GM18867 (cell line): ENCODE data around the gene CEP68.

Experiments
- ATAC-seq: cut with Tn5 transposase; IDR thresholded peaks from one replicate; pipeline ENCODE4 v1.9.1; 2021; ENCODE audit warnings: mild to moderate bottlenecking, moderate library complexity; ENCODE audit not compliant: unreplicated experiment

The CEP68 gene

GRCh38 chr2:65075605-65076344 lies 19.6 kb downstream of the CEP68 start:
- no peak for ATAC-seq

- no peak for ATAC-seq
Measured at GRCh38 chr2:65076345-65076710, 20.1 kb downstream of the CEP68 start.

DNA sequence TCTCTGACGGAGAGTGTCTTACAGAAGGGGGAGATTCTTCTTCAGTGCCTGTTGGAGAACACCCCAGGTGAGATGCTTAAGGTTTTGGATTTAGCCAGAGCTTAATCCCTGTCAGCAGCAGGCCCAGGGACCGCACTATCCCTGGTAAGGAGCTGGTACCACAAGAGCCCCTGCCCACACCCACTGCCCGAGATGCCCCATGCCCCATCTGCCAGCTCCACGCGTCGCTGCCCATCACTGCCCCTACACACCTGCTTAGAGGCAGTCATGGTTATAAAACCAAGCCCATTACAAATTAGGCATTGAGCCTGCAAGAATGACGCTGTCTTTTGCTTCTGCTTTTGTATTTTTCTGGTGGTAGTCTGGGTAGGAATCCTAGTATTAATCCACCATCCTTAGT lies 21.7 kb downstream of the CEP68 start:
- ATAC-seq, result no peak

DNA sequence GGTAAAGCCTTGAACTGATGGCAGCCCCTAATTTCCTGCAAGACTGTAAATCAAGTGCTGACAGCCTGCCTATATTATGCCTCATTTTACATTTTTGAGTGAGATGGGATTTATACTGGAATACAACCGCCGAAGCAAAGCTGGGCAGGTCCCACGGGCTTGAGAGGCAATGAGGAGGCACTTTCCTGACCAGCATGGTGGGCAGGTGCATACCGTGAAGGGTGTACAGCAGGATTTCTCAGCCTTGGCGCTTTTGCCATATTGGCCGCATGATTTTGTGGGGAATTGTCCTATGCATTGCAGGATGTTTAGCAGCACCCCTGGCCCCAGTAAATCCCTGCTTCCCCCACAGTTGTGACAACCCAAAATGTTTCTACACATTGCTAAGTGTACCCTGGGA lies 22.8 kb downstream of the CEP68 start:
- no peak for ATAC-seq

DNA sequence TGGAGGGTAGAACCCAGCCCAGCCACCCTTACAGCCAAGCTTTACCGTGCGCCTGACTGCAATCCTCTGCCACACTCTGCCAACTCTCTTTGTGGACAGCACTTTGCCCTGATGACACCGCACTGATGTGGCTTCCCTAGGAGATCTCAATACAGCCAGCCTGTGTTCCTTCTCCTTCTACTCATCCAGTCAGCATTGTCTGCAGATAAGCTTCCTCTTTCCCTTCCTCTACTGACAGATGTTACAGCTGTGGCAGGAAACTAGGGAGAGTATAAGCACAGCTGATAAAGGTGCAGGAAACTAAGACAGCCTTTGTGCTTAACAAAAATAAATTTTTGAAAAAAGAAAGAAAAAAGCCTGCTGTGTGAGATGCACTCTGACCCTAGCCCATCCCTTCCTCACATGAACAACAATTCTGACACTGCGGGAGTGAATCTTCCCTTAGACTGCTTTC lies 25.0 kb downstream of the CEP68 start:
- ATAC-seq, result no peak

- ATAC-seq, result no peak
Measured at GRCh38 chr2:65085148-65085547, 28.9 kb downstream of the CEP68 start.

DNA sequence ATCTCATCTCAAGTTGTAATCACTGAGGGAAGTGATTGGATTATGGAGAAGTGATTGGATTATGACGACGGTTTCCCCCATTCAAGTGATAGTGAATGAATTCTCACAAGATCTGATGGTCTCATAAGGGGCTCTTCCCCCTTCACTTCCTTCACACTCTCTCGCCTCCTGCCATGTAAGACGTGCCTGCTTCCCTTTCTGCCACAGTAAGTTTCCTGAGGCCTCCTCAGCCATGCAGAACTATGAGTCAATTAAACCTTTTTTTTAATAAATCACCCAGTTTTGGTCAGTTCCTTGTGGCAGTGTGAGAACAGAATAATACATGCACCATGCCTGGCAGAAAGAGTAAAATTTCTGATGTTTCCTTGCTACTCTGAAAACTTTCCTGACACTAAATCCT lies 36.6 kb downstream of the CEP68 start:
- no peak for ATAC-seq

- ATAC-seq, result no peak
Measured at GRCh38 chr2:65093211-65093610, 37.0 kb downstream of the CEP68 start.

DNA sequence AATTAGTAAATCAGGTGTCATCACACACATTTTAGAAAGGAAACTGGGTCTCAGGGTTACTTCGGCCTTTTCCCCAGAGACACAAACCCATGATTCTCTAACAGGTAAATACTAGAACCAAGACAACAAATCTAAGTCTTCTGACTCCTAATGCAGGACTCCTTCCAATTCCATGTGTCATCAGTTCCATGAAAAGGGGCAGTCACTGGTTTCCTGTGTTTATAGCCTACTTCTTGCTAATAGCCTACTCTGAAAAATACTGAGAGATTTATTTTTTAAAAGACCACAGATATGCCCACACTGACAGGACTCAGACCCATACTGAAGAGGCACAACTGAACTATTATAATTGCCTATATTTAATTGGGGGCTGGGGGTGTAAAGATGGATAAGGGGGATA lies 40.7 kb downstream of the CEP68 start:
- ATAC-seq, result no peak

DNA sequence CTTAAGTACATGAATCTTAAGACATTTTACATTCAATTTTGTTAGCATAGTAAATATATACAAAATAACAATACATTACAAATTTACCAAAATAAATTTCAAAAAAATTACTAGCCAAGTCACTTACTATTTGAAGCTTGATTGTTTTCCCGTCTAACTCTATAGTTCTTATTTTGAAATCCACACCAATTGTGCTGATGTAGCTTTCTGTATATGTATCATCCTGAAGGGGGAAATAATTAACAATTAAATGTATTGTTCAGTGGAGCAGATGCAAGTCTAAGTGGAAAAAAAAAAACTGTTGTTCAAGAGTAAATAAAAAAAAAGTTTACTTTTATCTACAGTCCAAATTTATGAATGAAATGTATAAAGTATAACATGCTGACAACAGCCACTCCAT lies 41.6 kb downstream of the CEP68 start:
- no peak for ATAC-seq

DNA sequence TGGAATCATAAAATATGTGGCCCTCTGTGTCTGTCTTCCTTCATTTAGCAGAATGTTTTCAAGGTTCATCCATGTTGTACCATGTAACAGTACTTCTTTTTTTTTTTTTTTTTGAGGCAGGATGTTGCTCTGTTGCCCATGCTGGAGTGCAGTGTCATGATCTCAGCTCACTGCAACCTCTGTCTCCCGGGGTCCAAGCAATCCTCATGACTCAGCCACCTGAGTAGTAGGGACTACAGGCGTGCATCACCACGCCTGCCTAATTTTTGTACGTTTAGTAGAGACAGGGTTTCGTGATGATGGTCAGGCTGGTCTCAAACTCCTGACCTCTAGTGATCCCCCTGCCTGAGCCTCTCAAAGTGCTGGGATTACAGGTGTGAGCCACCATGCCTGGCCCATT lies 42.5 kb downstream of the CEP68 start:
- no peak for ATAC-seq

DNA sequence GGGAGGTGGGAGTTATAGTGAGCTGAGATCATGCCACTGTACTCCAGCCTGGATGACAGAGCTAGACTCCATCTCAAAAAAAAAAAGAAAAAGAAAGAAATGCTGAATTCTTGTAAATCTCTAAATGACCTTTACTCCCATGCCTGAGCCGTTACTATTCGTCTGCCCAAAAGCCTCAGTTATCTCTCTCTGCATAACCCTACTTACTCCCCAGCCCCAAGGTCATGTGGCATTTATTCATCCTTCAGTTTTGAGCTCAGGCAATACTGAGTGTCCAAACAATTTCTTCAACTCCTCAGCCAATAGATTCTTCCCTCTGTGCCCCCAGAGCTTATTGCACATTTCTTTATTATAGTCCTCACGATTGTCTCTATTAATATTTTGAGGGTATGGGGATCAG lies 44.9 kb downstream of the CEP68 start:
- no peak for ATAC-seq

DNA sequence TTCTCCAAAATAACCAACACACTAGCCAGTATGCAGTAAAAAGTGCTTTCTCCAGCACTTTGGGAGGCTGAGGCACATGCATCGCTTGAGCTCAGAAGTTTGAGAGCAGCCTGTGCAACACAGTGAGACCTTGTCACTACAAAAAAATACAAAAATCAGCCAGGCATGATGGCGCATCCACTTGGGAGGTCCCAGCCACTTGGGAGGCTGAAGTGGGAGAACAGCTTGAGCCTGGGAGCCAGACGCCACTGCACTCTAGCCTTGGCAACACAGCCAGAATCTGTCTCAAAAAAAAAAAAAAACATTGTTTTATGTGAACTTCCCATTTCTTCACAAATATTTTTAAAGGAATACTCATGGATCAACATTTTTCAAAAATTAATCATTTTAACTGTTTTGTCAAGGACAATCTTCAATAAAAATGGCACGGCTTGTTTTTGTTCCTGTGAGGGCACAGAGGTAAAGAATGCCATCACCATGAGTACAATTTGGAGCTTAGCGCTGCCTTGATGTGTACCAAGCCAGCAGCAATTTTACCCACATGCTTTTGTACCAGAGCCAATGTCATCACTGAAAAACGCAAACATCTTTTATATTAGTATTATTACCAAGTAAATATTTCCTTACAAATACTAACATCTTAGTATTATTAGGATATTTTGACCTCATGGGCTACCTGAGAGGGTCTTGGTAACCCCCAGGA lies 46.9 kb downstream of the CEP68 start:
- no peak for ATAC-seq

DNA sequence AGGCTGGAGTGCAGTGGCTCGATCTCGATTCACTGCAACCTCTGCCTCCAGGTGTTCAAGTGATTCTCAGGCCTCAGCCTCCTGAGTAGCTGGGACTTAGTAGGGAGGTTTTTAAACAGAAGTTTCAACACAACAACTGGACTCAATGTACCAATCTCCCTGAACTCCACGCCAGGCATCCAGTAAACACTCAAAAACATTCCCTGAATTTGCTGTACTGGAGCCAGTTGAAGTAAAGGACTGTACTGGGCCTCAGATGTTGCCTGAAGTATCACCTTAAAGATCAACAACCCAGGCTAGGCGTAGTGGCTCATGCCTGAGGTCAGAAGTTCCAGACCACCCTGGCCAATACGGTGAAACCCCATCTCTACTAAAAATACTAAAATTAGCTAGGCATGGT lies 51.3 kb downstream of the CEP68 start:
- no peak for ATAC-seq

DNA sequence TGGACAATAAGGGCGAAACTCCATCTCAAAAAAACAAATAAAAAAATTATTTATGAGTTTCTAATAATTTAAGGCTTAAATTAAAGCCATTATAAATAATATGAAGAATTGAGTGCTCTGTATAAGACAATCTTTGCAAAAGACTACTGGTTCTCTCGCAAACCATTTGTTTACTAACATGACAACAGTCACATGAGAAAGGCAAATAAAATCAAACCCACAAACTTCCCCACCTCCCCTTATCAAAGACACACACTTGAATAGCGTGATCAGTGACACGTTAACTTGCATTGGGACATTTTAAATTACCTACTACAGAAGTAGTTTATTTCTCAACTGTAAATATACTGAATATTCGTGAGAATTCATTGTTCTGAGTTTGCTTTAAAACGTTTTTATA lies 52.6 kb downstream of the CEP68 start:
- ATAC-seq, result no peak

DNA sequence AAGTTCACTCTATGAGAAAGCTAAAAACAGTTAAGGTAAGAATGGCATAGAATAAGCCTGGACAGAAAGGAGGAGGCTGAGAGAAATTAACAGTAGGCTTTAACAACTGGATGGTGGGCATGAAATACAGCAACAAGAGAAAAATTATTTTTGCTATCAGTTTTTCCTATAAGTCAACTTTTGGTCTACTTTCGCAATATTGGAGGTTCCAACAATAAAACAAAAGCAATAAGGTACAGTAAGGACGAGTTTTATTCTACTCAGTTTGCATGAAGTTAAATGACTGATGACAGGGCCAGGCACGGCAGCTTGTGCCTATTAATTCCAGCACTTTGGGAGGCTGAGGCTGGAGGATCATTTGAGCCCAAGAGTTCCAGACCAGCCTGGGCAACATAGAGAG lies 56.4 kb downstream of the CEP68 start:
- ATAC-seq, result no peak

GRCh38 chr2:65113229-65113628 lies 57.0 kb downstream of the CEP68 start:
- ATAC-seq, result no peak

- ATAC-seq, result no peak
Measured at GRCh38 chr2:65113816-65114215, 57.6 kb downstream of the CEP68 start.

GRCh38 chr2:65114921-65115320 lies 58.7 kb downstream of the CEP68 start:
- ATAC-seq, result no peak

- ATAC-seq, result no peak
Measured at GRCh38 chr2:65116645-65117044, 60.4 kb downstream of the CEP68 start.

DNA sequence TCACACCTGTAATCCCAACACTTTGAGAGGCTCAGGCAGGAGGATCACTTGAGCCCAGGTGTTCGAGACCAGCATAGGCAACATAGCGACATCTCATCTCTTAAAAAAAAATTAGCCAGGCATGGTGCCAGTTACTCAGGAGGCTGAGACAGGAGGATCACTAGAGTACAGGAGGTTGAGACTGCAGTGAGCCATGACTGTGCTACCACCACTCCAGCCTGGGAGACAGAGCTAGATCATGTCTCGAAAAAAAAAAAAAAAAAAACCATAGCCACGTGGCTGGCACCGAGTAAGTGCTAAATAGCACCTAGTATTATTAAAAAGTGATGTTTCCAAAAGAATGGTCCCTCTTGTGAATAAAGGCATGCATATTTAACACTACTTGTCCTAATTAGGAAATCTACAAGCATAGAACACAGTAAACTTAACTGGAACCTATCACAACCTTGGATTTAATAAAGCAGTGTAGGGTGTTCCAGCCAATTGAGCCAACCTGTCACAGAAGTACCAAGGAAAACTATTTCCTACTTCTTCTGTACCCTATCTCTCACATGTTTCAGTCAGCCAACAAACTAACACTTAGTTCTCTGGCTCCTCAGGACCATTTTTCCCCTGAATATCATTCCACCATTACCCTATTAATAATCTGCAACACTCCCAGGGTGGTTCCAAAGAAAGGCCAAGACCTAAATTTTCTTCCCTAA lies 64.9 kb downstream of the CEP68 start:
- ATAC-seq, result no peak

- ATAC-seq, result no peak
Measured at GRCh38 chr2:65122313-65122712, 66.1 kb downstream of the CEP68 start.
